ENCODE measurements around the gene STIM2.

Gene STIM2

GRCh38 chr4:27066591-27066990, 205.9 kb downstream of the STIM2 start:
- Histone ChIP-seq H3K27me3 (peaks cover 3% of the 10 kb centered on the region), H3K9me3 (no peaks in the 10 kb centered on the region), H3K4me3 (ENCODE audit: low read depth, low read length) (no peak overlapping the region), H3K36me3 (no peaks in the 10 kb centered on the region), H3K4me1 (no peaks in the 10 kb centered on the region)
- no peak for TF ChIP-seq CTCF (IDR thresholded peaks at IDR 0.05; ENCODE audit: low read depth, low read length)
- DNase-seq, result no peak

GRCh38 chr4:27068151-27068867, 207.7 kb downstream of the STIM2 start:
- DNase-seq, result no peak
- no peak overlapping the region for H3K4me3 ChIP-seq (ENCODE audit: low read depth, low read length)
- no peaks in the 10 kb centered on the region for H3K9me3 ChIP-seq
- no peak for TF ChIP-seq CTCF (IDR thresholded peaks at IDR 0.05; ENCODE audit: low read depth, low read length)
- H3K36me3 ChIP-seq, result no peaks in the 10 kb centered on the region
- no peaks in the 10 kb centered on the region for H3K4me1 ChIP-seq
- peaks cover under 1% of the 10 kb centered on the region; the same call in 1 of the 2 replicates for H3K27me3 ChIP-seq

All from BE2C (cell line).